Measurements from ENCODE around the gene SZRD1. TPM values are rescaled to one million over a fixed set of nuclear protein-coding genes. Genes with fewer than 3 reads are reported as not detected.
"Not testable (repeated sequence)": the region's sequence is repeated elsewhere in the genome, so short reads cannot be mapped to it uniquely, and the experiment has no call there.

Gene SZRD1, protein sequence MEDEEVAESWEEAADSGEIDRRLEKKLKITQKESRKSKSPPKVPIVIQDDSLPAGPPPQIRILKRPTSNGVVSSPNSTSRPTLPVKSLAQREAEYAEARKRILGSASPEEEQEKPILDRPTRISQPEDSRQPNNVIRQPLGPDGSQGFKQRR
- 100 to 1,000 TPM; 184 to 238 TPM for total RNA-seq

DNA sequence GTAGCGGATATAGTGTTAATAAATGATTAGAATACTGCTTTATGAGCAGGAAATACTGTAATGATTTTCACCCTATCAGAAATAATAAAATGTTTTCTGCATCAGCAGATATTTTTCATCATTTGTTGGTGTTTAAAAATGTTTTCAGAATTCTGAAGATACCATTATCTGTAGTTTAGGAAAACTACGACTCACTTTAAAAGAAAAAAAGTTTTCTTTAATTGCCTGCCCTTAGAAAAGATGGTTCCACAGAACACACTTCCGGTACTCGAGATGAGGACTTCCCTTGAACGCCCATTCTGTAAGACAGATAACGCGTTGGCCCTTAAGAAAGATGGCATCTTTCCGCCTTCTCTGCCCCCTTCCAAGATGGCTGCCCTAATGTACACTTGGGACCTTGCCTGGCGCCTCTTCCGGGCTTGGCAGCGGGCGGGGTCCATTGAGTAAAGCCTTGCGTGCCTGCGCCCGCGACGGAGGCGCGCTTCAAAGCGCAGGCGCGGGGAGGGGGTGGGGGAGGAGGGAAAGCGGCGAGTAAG is at the start of gene SZRD1:
Gene SZRD1, plus strand, starts transcription at position 521 of the 536 bp plus-strand sequence. CDS start 16 bp downstream, outside the sequence.
- H3K27ac Mint-ChIP-seq = peak within 1 kb of the TSS; percentile 99
- no peaks in the 10 kb centered on the region for H3K27me3 Mint-ChIP-seq
- H3K4me3 Mint-ChIP-seq = peak within 1 kb of the TSS; percentile 95
- DNase-seq (peak; percentile 98), ATAC-seq (peak; percentile 91)
- peaks cover 32% of the 10 kb centered on the region for H3K4me1 Mint-ChIP-seq
- intact Hi-C loops (cut with DNase I, micrococcal nuclease) = loop anchor here (1.0 to 10.0 kb wide), 17 partner anchors 14 to 750 kb away; partner anchors contain the start of genes CPLANE2 (in 2 of the 2), FBXO42 (in 2 of the 2), NBPF1 (in 2 of the 2) and NECAP2 (in 2 of the 2)
- CTCF ChIA-PET = interaction anchor here (8.5 kb wide), 1 partner anchor 14 kb away, joined by 76 read pairs; the partner anchor contains the start of gene FBXO42
- H3K9me3 Mint-ChIP-seq (ENCODE audit: low read depth) = no peaks in the 10 kb centered on the region
- peaks cover 13% of the 10 kb centered on the region for H3K36me3 Mint-ChIP-seq (ENCODE audit: low read depth)
- POLR2A ChIA-PET = interaction anchor here (1.2 kb wide), 2 partner anchors 14 to 538 kb away, joined by 4 to 6 read pairs; partner anchors contain the start of gene FBXO42

DNA sequence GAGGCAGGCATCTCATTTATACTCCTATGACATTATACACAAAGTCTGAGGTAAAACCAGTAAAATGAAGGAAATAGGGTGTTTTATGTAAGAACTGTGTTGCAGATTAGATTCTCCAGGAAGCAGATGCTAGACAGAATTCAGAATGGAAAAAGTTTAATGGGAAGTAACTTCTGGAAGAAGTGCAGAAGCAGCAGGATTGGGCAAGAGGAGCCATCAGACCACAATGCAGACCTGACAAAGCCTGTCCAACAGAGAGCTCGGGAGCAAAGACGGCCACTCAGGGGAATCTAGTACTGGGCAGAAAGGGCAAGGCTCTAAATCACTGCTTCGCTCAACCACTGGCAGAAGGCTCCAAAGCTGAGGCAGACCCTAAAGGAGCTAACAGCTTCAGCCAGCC is 48.5 kb upstream of the SZRD1 start:
- peaks cover 16% of the 10 kb centered on the region for H3K4me1 Mint-ChIP-seq
- ChIA-PET POLR2A (no interaction called here), CTCF (no interaction called here)
- H3K4me3 Mint-ChIP-seq = no peak overlapping the region
- intact Hi-C loops (cut with DNase I, micrococcal nuclease) = no loop called here
- H3K36me3 Mint-ChIP-seq (ENCODE audit: low read depth) = peaks cover 11% of the 10 kb centered on the region
- H3K27ac Mint-ChIP-seq = no peak overlapping the region
- DNase-seq (no peak), ATAC-seq (no peak)
- H3K9me3 Mint-ChIP-seq (ENCODE audit: low read depth) = no peaks in the 10 kb centered on the region
- H3K27me3 Mint-ChIP-seq = no peaks in the 10 kb centered on the region

DNA sequence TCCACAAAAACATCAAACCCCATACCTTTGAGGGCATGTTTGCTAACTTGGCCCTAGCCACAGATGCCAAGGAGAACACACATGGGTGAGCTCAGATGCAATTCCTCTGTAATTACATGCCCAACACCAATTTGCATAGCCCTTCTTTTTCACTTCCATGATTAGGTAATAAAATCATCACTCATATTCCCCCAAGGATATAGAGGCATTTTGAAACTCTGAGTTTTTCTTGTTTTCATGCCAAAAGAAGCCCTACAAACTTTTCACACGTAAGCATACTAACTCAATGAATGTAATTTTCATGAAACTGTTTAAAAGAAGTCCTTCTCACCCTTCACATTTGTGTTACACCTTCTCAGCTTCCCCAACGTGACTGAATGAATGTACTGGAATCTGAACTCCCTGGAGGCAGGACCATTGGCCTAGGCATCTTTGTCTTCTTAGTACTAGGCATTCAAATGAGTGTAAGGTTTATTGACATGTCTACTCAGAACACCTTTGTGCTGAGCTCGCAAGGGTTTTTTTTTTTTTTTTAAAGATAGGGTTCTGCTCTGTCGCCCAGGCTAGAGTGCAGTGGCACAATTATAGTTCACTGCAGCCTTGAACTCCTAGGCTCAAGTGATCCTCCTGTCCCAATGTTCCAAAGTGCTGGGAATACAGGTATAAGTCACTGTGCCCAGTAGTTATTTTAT is 45.7 kb upstream of the SZRD1 start:
- CTCF ChIA-PET = interaction anchor here (1.1 kb wide), 1 partner anchor 31 kb away, joined by 4 read pairs; the partner anchor contains the start of gene FBXO42
- peaks cover 3% of the 10 kb centered on the region for H3K36me3 Mint-ChIP-seq (ENCODE audit: low read depth)
- no peaks in the 10 kb centered on the region for H3K27me3 Mint-ChIP-seq
- H3K27ac Mint-ChIP-seq = no peak overlapping the region
- POLR2A ChIA-PET = no interaction called here
- ATAC-seq = no peak
- no peak overlapping the region for H3K4me3 Mint-ChIP-seq
- H3K4me1 Mint-ChIP-seq = peaks cover 16% of the 10 kb centered on the region
- no peak for DNase-seq
- intact Hi-C loops (cut with DNase I, micrococcal nuclease) = no loop called here
- H3K9me3 Mint-ChIP-seq (ENCODE audit: low read depth) = no peaks in the 10 kb centered on the region

DNA sequence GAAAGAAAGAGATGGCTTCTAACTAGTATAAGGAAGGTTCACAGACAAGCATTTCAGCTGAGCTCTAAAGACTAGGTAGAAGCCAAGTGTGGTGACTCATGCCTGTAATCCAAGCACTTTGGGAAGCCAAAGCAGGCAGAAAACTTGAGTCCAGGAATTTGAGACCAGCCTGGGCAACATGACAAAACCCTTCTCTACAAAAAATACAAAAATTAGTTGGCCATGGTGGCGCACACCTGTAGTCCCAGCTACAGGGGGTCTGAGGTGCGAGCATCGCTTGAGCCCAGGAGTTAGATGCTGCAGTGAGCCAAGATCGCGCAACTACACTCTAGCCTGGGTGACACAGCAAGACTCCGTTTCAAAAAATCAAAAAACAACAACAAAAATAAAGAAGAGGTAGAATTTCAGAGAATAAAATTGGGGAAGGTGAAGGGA is 42.6 kb upstream of the SZRD1 start:
- ATAC-seq (no peak), DNase-seq (no peak)
- Mint-ChIP-seq H3K36me3 (ENCODE audit: low read depth) (peaks cover 5% of the 10 kb centered on the region), H3K4me1 (peaks cover 11% of the 10 kb centered on the region), H3K4me3 (no peak overlapping the region), H3K27ac (no peak overlapping the region), H3K27me3 (no peaks in the 10 kb centered on the region), H3K9me3 (ENCODE audit: low read depth) (no peaks in the 10 kb centered on the region)
- ChIA-PET POLR2A (no interaction called here), CTCF (interaction anchor here (0.8 to 1.0 kb wide), 4 partner anchors 10 to 1331 kb away, joined by 3 to 4 read pairs (median 4); no protein-coding TSS in a partner anchor)
- intact Hi-C loops (cut with DNase I, micrococcal nuclease) = no loop called here

DNA sequence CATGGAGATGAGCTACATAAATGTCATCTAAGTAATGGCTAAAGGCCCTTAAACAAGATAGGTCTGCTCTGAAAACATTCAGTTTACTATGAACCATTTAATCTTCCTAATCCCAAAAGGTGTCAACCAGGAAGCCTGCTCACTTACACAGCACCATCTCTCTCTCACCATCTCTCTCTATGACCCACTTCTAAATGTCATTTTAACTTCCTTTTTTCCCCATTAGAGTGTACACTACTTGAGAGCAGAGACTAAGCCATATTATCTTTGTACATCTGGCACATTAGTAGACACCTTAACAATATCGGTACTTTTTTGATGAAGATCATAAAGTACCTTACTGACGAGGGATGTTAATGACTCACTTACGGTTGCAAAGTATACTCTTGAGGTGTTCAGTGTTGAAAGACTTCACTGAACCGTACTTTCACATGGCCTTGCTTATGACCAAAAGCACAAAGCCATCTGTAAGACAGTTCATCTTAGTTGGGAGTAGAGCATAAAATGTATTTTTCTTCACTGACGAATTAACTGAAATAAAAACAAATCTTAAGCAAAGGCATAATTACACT is 40.1 kb upstream of the SZRD1 start:
- intact Hi-C loops (cut with DNase I, micrococcal nuclease) = no loop called here
- CTCF ChIA-PET = no interaction called here

DNA sequence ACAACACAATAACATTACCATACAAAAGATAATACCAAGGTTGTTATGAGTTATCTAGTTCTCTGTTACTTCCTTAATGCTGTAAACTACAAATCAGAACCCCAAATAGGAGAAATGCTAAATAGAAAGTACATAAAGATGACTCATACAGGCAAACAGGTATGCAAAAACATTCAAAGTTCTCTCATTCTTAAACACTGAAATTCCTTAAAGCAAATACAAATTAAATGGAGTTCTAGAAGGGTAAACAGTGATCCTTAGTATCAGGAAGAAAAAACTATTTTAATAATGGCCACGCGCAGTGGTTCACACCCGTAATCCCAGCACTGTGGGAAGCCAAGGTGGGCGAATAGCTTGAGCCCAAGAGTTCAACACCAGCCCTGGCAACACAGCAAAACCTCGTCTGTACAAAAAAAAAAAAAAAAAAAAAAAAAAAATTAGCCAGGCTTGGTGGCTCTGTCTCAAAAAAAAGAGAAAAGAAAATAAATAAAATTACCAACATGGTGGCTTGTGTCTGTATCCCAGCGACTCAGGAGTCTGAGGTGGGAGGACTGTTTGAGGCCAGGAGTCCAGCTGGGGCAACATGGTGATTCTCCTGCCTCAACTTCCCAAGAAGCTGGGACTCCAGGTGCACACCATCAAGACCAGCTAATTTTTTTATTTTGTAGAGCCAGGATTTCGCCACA is 32.2 kb upstream of the SZRD1 start:
- DNase-seq = no peak
- Mint-ChIP-seq H3K9me3 (ENCODE audit: low read depth) (no peaks in the 10 kb centered on the region), H3K27ac (no peak overlapping the region), H3K27me3 (no peaks in the 10 kb centered on the region), H3K4me3 (no peak overlapping the region), H3K36me3 (ENCODE audit: low read depth) (no peaks in the 10 kb centered on the region), H3K4me1 (peaks cover 22% of the 10 kb centered on the region)
- ChIA-PET CTCF (interaction anchor here (0.6 to 1.0 kb wide), 2 partner anchors 105 to 864 kb away, joined by 3 to 4 read pairs; no protein-coding TSS in a partner anchor), POLR2A (no interaction called here)
- no peak for ATAC-seq
- intact Hi-C loops (cut with DNase I, micrococcal nuclease) = no loop called here

More for the DNA sequence above, 40.1 kb upstream of the SZRD1 start:
- H3K4me1 Mint-ChIP-seq = peaks cover 5% of the 10 kb centered on the region
- H3K27ac Mint-ChIP-seq = no peak overlapping the region
- POLR2A ChIA-PET = interaction anchor here (0.8 kb wide), 1 partner anchor 32 kb away, joined by 3 read pairs; no protein-coding TSS in a partner anchor
- H3K4me3 Mint-ChIP-seq = no peak overlapping the region
- H3K36me3 Mint-ChIP-seq (ENCODE audit: low read depth) = peaks cover 5% of the 10 kb centered on the region
- H3K9me3 Mint-ChIP-seq (ENCODE audit: low read depth) = no peaks in the 10 kb centered on the region
- DNase-seq (no peak), ATAC-seq (no peak)
- H3K27me3 Mint-ChIP-seq = no peaks in the 10 kb centered on the region

DNA sequence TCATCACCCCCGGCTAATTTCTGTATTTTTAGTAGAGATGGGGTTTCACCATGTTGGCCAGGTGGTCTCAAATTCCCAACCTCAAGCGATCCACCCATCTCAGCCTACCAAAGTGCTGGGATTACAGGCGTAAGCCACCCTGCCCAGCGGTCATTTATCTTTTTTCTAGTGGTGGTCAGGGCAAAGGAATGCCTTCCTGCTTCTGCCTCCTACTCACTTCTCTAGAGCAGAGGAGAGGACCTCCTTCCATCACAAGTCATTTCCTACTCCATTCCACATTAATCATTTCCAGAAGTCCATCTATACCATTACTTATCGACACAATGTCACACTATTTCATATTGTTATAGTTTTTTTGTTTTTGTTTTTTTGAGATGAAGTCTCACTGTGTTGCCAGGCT is 28.1 kb upstream of the SZRD1 start:
- Mint-ChIP-seq H3K4me1 (peaks cover 25% of the 10 kb centered on the region), H3K9me3 (ENCODE audit: low read depth) (no peaks in the 10 kb centered on the region), H3K27ac (no peak overlapping the region), H3K36me3 (ENCODE audit: low read depth) (peaks cover 4% of the 10 kb centered on the region), H3K27me3 (no peaks in the 10 kb centered on the region), H3K4me3 (no peak overlapping the region)
- ChIA-PET CTCF (no interaction called here), POLR2A (no interaction called here)
- intact Hi-C loops (cut with DNase I, micrococcal nuclease) = no loop called here
- ATAC-seq (no peak), DNase-seq (no peak)

DNA sequence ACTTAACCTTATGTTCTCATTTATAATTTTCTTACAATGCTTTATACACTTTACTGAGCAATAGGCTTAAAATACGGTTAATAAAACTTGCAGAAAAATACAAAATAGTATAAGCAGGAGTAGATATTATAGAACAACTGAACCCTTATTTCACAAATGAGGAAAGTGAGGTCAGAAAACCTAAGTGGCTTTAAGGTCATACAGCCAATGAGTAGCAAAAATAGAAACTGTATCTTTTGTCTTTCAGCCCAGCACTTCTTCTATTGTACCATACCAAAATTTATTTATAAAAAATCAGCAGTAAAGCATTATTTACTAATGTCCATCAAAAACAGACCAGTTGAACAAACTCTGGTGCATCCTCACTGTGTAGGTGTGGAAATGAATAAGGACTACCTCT is 26.4 kb upstream of the SZRD1 start:
- intact Hi-C loops (cut with DNase I, micrococcal nuclease) = no loop called here
- Mint-ChIP-seq H3K4me1 (peaks cover 18% of the 10 kb centered on the region), H3K27me3 (no peaks in the 10 kb centered on the region), H3K27ac (no peak overlapping the region), H3K4me3 (no peak overlapping the region), H3K36me3 (ENCODE audit: low read depth) (peaks cover 4% of the 10 kb centered on the region), H3K9me3 (ENCODE audit: low read depth) (no peaks in the 10 kb centered on the region)
- POLR2A ChIA-PET = no interaction called here
- CTCF ChIA-PET = no interaction called here
- ATAC-seq = no peak
- no peak for DNase-seq

DNA sequence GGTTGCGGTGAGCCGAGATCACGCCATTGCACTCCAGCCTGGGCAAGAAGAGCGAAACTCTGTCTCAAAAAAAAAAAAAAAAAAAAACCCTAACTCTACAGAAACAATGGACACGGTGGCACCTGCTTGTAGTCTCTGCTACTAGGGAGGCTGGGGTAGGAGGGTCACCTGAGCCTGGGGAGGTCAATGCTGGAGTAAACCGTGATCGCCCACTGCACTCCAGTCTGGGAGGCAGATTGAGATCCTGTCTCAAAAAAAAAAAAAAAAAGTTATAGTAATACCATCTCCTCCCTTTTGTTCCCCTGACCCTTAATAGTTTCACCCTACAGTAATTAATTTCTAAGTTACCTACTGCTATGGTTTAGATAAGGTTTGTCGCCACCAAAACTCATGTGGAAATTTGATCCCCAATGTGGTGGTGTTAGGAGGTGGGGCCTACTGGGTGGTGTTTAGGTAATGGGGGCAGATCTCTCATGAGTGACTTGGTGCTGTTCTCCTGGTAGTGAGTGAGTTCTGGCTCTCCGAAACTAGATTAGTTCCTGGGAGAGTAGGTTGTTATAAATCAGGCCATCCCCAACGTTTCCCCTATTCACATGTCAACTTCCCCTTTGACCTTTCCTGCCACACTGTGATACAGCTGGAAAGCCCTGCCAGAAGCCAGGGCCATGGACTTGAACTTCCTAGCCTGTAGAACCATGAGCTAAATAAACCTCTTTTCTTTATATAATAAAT is 24.5 kb upstream of the SZRD1 start:
- DNase-seq (no peak), ATAC-seq (no peak)
- peaks cover 14% of the 10 kb centered on the region for H3K4me1 Mint-ChIP-seq
- intact Hi-C loops (cut with DNase I, micrococcal nuclease) = no loop called here
- H3K9me3 Mint-ChIP-seq (ENCODE audit: low read depth) = no peaks in the 10 kb centered on the region
- no peak overlapping the region for H3K4me3 Mint-ChIP-seq
- CTCF ChIA-PET = no interaction called here
- POLR2A ChIA-PET = no interaction called here
- no peak overlapping the region for H3K27ac Mint-ChIP-seq
- peaks cover 4% of the 10 kb centered on the region for H3K36me3 Mint-ChIP-seq (ENCODE audit: low read depth)
- no peaks in the 10 kb centered on the region for H3K27me3 Mint-ChIP-seq

DNA sequence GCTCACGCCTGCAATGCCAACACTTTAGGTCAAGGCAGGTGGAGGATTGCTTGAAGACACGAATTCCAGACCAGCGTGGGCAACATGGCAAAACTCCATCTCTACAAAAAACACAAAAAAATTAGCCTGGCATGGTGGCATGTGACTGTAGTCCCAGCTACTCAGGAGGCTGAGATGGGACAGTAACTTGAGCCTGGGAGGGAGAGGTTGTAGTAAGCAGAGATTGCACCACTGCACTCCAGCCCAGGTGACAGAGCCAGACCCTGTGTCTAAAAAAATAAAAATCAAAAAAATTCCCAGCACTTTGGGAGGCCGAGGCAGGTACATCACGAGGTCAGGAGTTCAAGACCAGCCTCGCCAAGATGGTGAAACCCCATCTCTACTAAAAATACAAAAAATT is 23.8 kb upstream of the SZRD1 start:
- intact Hi-C loops (cut with DNase I, micrococcal nuclease); H3K36me3 Mint-ChIP-seq (ENCODE audit: low read depth); H3K4me3 Mint-ChIP-seq; H3K9me3 Mint-ChIP-seq (ENCODE audit: low read depth); ATAC-seq; DNase-seq; CTCF ChIA-PET; POLR2A ChIA-PET; H3K27me3 Mint-ChIP-seq; H3K27ac Mint-ChIP-seq: not testable (repeated sequence)
- H3K4me1 Mint-ChIP-seq = peaks cover 17% of the 10 kb centered on the region
